Parathyroid adenoma (tissue), 2 donors: ENCODE results near the gene SPTBN1.

Experiments used
- H2AFZ ChIP-seq: fragments of 300-600 bp; sonication (generic); one replicate; pipeline ENCODE4 v1.7.0; 2017; ENCODE audit warnings: antibody characterized with exemption, mild to moderate bottlenecking
- H3K27ac ChIP-seq: fragments of 300-600 bp; sonication (generic); one replicate; pipeline ENCODE4 v1.7.0; 2017
- H3K27me3 ChIP-seq: fragments of 300-600 bp; sonication (generic); one replicate; pipeline ENCODE4 v1.7.0; 2017; ENCODE audit warnings: low read length; ENCODE audit not compliant: control insufficient read depth, insufficient read depth
- H3K36me3 ChIP-seq: fragments of 300-600 bp; sonication (generic); one replicate; pipeline ENCODE4 v1.7.0; 2017; ENCODE audit warnings: low read length; ENCODE audit not compliant: control insufficient read depth, insufficient read depth
- H3K4me1 ChIP-seq: fragments of 300-600 bp; sonication (generic); one replicate; pipeline ENCODE4 v1.7.0; 2017; ENCODE audit warnings: control low read depth
- H3K4me2 ChIP-seq: fragments of 300-600 bp; sonication (generic); one replicate; pipeline ENCODE4 v1.7.0; 2017; ENCODE audit warnings: low read length
- H3K4me3 ChIP-seq: fragments of 300-600 bp; sonication (generic); one replicate; pipeline ENCODE4 v1.7.0; 2017; ENCODE audit warnings: low read depth, low read length
- H3K79me2 ChIP-seq: fragments of 300-600 bp; sonication (generic); one replicate; pipeline ENCODE4 v1.7.0; 2017; ENCODE audit warnings: control low read depth
- H3K9ac ChIP-seq: fragments of 300-600 bp; sonication (generic); one replicate; pipeline ENCODE4 v1.7.0; 2017; ENCODE audit warnings: mild to moderate bottlenecking
- H3K9me3 ChIP-seq: fragments of 300-600 bp; sonication (generic); one replicate; pipeline ENCODE4 v1.7.0; 2017; ENCODE audit warnings: low read length; ENCODE audit not compliant: control insufficient read depth
- CTCF ChIP-seq: fragments of 300-600 bp; sonication (generic); IDR thresholded peaks from one replicate; pipeline ENCODE4 v1.7.0; 2017; ENCODE audit warnings: antibody characterized with exemption, mild to moderate bottlenecking
- donor health status: primary hyperparathyroidism.

SPTBN1 gene

GRCh38 chr2:54486766-54487165 is 30.6 kb downstream of the SPTBN1 start:
- no peak overlapping the region for H2AFZ ChIP-seq
- no peak overlapping the region for H3K4me3 ChIP-seq
- H3K36me3 ChIP-seq: no peaks in the 10 kb centered on the region
- H3K27me3 ChIP-seq: no peaks in the 10 kb centered on the region
- H3K4me1 ChIP-seq: peaks cover 19% of the 10 kb centered on the region
- H3K9me3 ChIP-seq: no peaks in the 10 kb centered on the region
- peaks cover 35% of the 10 kb centered on the region for H3K79me2 ChIP-seq
- H3K27ac ChIP-seq: no peak overlapping the region
- no peak overlapping the region for H3K4me2 ChIP-seq
- no peak for TF ChIP-seq CTCF
- no peak overlapping the region for H3K9ac ChIP-seq

- Histone ChIP-seq H3K9ac (no peak overlapping the region), H3K9me3 (no peaks in the 10 kb centered on the region), H3K79me2 (peaks cover 53% of the 10 kb centered on the region), H3K4me1 (peaks cover 5% of the 10 kb centered on the region), H3K4me3 (no peak overlapping the region), H3K36me3 (no peaks in the 10 kb centered on the region), H3K27ac (no peak overlapping the region), H3K27me3 (no peaks in the 10 kb centered on the region), H3K4me2 (no peak overlapping the region), H2AFZ (no peak overlapping the region)
- TF ChIP-seq CTCF: no peak
Measured at GRCh38 chr2:54490863-54491262, 34.7 kb downstream of the SPTBN1 start.

- Histone ChIP-seq H3K4me1 (peaks cover 9% of the 10 kb centered on the region), H3K9ac (no peak overlapping the region), H3K79me2 (peaks cover 61% of the 10 kb centered on the region), H3K4me3 (no peak overlapping the region), H3K27ac (no peak overlapping the region), H3K4me2 (no peak overlapping the region), H3K27me3 (no peaks in the 10 kb centered on the region), H3K36me3 (no peaks in the 10 kb centered on the region), H3K9me3 (no peaks in the 10 kb centered on the region), H2AFZ (no peak overlapping the region)
- TF ChIP-seq CTCF: no peak
Measured at GRCh38 chr2:54492335-54492734, 36.2 kb downstream of the SPTBN1 start.

- no peak overlapping the region for H2AFZ ChIP-seq
- no peak overlapping the region for H3K4me2 ChIP-seq
- no peaks in the 10 kb centered on the region for H3K27me3 ChIP-seq
- H3K9me3 ChIP-seq: no peaks in the 10 kb centered on the region
- no peak overlapping the region for H3K27ac ChIP-seq
- H3K4me1 ChIP-seq: peaks cover 4% of the 10 kb centered on the region
- H3K79me2 ChIP-seq: peaks cover 67% of the 10 kb centered on the region
- H3K4me3 ChIP-seq: no peak overlapping the region
- no peaks in the 10 kb centered on the region for H3K36me3 ChIP-seq
- H3K9ac ChIP-seq: no peak overlapping the region
- no peak for TF ChIP-seq CTCF
Measured at GRCh38 chr2:54494087-54494486, 38.0 kb downstream of the SPTBN1 start.

- H3K27me3 ChIP-seq: no peaks in the 10 kb centered on the region
- no peak overlapping the region for H3K4me2 ChIP-seq
- no peaks in the 10 kb centered on the region for H3K9me3 ChIP-seq
- H3K9ac ChIP-seq: no peak overlapping the region
- TF ChIP-seq CTCF: no peak
- no peak overlapping the region for H3K4me3 ChIP-seq
- H3K27ac ChIP-seq: no peak overlapping the region
- H3K4me1 ChIP-seq: peaks cover 9% of the 10 kb centered on the region
- peaks cover 63% of the 10 kb centered on the region for H3K79me2 ChIP-seq
- no peak overlapping the region for H2AFZ ChIP-seq
- no peaks in the 10 kb centered on the region for H3K36me3 ChIP-seq
Measured at GRCh38 chr2:54496920-54497319, 40.8 kb downstream of the SPTBN1 start.
